Measurements from ENCODE around the gene CIZ1.

The CIZ1 gene

GRCh38 chr9:128203707-128204551 is 12.6 kb upstream of the CIZ1 start:
- peaks cover 0 to 34% (median 22%) of the 10 kb centered on the region in 5 donors for H3K4me1 ChIP-seq (ENCODE audit: control insufficient read depth in 5 of 5, insufficient read depth in 5 of 5, low read length in 5 of 5)
- H3K36me3 ChIP-seq (ENCODE audit: control insufficient read depth in 5 of 5, insufficient read depth in 5 of 5, low read length in 5 of 5): no peaks in the 10 kb centered on the region
- peak overlapping the region; percentile 10 for H3K27ac ChIP-seq (ENCODE audit: low read depth, low read length)
- peak overlapping the region; percentile 41 to 82 (median 73) for H3K4me3 ChIP-seq (ENCODE audit: low read depth in 1 of 5, low read length in 5 of 5)
- no peaks in the 10 kb centered on the region for H3K9me3 ChIP-seq (ENCODE audit: control insufficient read depth in 5 of 5, low read length in 5 of 5)
- peaks cover 22 to 37% (median 27%) of the 10 kb centered on the region in 5 donors for H3K27me3 ChIP-seq (ENCODE audit: control insufficient read depth in 5 of 5, insufficient read depth in 4 of 5, low read length in 5 of 5)
- H3K9ac ChIP-seq (ENCODE audit: low read length in 5 of 5): peak overlapping the region in 3 of 5 donors; percentile 30 to 59 (median 51)

GRCh38 chr9:128203024-128203706 is 11.8 kb upstream of the CIZ1 start, which contains the start of gene DNM1:
Gene DNM1 (plus strand): TSS chr9:128203379. CDS start chr9:128203471, 92 bp downstream.
- no peaks in the 10 kb centered on the region for H3K9me3 ChIP-seq (ENCODE audit: control insufficient read depth in 5 of 5, low read length in 5 of 5)
- H3K36me3 ChIP-seq (ENCODE audit: control insufficient read depth in 5 of 5, insufficient read depth in 5 of 5, low read length in 5 of 5): peaks cover 0 to under 1% (median 0%) of the 10 kb centered on the region in 5 donors
- H3K4me3 ChIP-seq (ENCODE audit: low read depth in 1 of 5, low read length in 5 of 5): peak within 1 kb of the TSS; percentile 50 to 82 (median 73)
- H3K27ac ChIP-seq (ENCODE audit: low read depth, low read length): peak within 1 kb of the TSS; percentile 10
- H3K4me1 ChIP-seq (ENCODE audit: control insufficient read depth in 5 of 5, insufficient read depth in 5 of 5, low read length in 5 of 5): peaks cover 0 to 34% (median 22%) of the 10 kb centered on the region in 5 donors
- H3K27me3 ChIP-seq (ENCODE audit: control insufficient read depth in 5 of 5, insufficient read depth in 4 of 5, low read length in 5 of 5): peaks cover 18 to 32% (median 24%) of the 10 kb centered on the region in 5 donors
- H3K9ac ChIP-seq (ENCODE audit: low read length in 5 of 5): peak within 1 kb of the TSS in 3 of 5 donors; percentile 56 to 59 (median 58)

DNA sequence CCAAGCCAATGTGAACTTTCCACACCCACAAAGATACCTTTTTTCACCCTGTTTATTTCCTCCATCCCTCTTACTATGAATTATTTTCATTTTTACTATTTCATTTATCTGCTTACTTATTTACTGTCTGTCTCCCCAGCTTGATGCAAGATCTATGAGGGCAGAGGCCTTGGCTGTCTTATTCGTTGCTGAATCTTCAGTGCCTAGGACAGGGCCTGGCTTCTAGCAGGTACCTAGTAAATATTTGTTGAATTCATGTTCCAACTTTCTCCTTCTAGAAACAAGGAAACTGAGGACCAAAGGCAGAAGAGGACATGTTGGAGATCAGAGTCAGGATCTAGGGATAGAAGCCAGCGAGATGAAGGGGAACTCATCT is 11.3 kb upstream of the CIZ1 start:
- H3K9ac ChIP-seq (ENCODE audit: low read length in 5 of 5): peak overlapping the region in 2 of 5 donors; percentile 25 to 46
- H3K27me3 ChIP-seq (ENCODE audit: control insufficient read depth in 5 of 5, insufficient read depth in 4 of 5, low read length in 5 of 5): peaks cover 18 to 32% (median 22%) of the 10 kb centered on the region in 5 donors
- peaks cover 0 to 6% (median 0%) of the 10 kb centered on the region in 5 donors for H3K36me3 ChIP-seq (ENCODE audit: control insufficient read depth in 5 of 5, insufficient read depth in 5 of 5, low read length in 5 of 5)
- no peak overlapping the region for H3K27ac ChIP-seq (ENCODE audit: low read depth, low read length)
- peaks cover 0 to 32% (median 21%) of the 10 kb centered on the region in 5 donors for H3K4me1 ChIP-seq (ENCODE audit: control insufficient read depth in 5 of 5, insufficient read depth in 5 of 5, low read length in 5 of 5)
- H3K9me3 ChIP-seq (ENCODE audit: control insufficient read depth in 5 of 5, low read length in 5 of 5): no peaks in the 10 kb centered on the region
- peak overlapping the region; percentile 23 to 82 (median 67) for H3K4me3 ChIP-seq (ENCODE audit: low read depth in 1 of 5, low read length in 5 of 5)

GRCh38 chr9:128201441-128202369 is 10.3 kb upstream of the CIZ1 start:
- H3K27ac ChIP-seq (ENCODE audit: low read depth, low read length): no peak overlapping the region
- H3K27me3 ChIP-seq (ENCODE audit: control insufficient read depth in 5 of 5, insufficient read depth in 4 of 5, low read length in 5 of 5): peaks cover 18 to 30% (median 20%) of the 10 kb centered on the region in 5 donors
- H3K9ac ChIP-seq (ENCODE audit: low read length in 5 of 5): no peak overlapping the region
- H3K4me1 ChIP-seq (ENCODE audit: control insufficient read depth in 5 of 5, insufficient read depth in 5 of 5, low read length in 5 of 5): peaks cover 0 to 30% (median 19%) of the 10 kb centered on the region in 5 donors
- no peak overlapping the region for H3K4me3 ChIP-seq (ENCODE audit: low read depth in 1 of 5, low read length in 5 of 5)
- no peaks in the 10 kb centered on the region for H3K9me3 ChIP-seq (ENCODE audit: control insufficient read depth in 5 of 5, low read length in 5 of 5)
- peaks cover 0 to 7% (median 0%) of the 10 kb centered on the region in 5 donors for H3K36me3 ChIP-seq (ENCODE audit: control insufficient read depth in 5 of 5, insufficient read depth in 5 of 5, low read length in 5 of 5)

DNA sequence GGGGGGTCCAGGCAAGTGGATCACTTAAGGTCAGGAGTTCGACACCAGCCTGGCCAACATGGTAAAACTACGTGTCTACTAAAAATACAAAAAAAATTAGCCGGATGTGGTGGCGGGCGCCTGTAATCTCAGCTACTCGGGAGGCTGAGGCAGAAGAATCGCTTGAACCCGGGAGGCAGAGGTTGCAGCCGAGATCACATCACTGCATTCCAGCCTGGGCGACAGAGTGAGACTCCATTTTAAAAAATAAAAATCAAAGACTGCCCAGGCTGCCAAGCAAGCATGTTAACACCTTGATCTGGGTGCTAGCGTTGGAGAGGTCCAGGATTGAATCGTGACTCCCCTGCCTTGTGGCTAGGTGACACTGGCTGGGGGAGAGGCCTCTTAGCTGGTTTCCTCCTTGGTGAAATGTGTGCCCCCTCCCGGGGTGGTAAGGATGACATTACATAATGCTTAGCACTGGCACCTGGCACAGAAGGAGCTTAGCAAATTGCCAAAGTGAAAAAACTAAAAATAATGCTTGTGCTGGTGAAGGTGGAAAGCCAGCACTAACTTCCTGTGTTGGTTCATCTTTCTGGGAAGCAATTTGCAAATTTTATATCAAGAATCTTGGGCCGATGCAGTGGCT is 2.2 kb upstream of the CIZ1 start:
- Histone ChIP-seq H3K27me3 (ENCODE audit: control insufficient read depth in 5 of 5, insufficient read depth in 4 of 5, low read length in 5 of 5) (no peaks in the 10 kb centered on the region), H3K9ac (ENCODE audit: low read length in 5 of 5) (peak overlapping the region in 2 of 5 donors; percentile 16 to 59), H3K9me3 (ENCODE audit: control insufficient read depth in 5 of 5, low read length in 5 of 5) (no peaks in the 10 kb centered on the region), H3K4me3 (ENCODE audit: low read depth in 1 of 5, low read length in 5 of 5) (peak overlapping the region in 2 of 5 donors; percentile 26 to 92), H3K4me1 (ENCODE audit: control insufficient read depth in 5 of 5, insufficient read depth in 5 of 5, low read length in 5 of 5) (peaks cover 2 to 31% (median 28%) of the 10 kb centered on the region in 5 donors), H3K36me3 (ENCODE audit: control insufficient read depth in 5 of 5, insufficient read depth in 5 of 5, low read length in 5 of 5) (peaks cover 0 to 12% (median 9%) of the 10 kb centered on the region in 5 donors), H3K27ac (ENCODE audit: low read depth, low read length) (peak overlapping the region; percentile 70)

DNA sequence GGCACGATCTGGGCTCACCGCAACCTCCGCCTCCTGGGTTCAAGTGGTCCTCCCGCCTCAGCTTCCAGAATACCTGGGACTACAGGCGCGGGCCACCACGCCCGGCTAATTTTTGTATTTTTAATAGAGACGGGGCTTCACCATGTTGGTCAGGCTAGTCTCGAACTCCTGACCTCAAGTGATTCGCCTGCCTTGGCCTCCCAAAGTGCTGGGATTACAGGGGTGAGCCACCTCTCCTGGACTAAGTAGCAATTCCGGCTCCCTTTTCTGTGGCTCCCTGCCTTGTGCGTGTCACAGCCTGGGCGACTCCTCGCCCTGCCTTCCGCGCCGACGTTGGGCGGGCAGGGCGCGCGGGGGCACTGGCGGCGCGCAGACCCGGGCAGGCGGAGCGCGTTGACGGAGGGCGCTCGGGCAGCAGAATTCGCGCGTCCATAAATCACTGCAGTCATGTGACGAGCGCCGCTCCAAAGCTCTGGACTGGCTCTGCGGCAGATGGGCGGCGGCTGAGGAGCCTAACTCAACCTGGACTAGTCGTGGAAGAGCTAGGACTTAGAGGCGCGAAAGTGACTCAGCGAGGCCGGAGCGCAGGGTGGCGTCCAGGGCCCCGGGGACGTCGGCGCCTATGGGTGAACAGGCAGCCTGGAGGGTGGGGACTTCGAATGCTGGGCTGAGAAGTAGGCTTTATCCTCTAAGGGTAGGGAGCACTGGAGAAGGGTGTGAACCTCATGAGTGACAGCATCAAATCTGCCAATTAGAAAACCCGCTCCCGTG is 1.4 kb upstream of the CIZ1 start:
- Histone ChIP-seq H3K36me3 (ENCODE audit: control insufficient read depth in 5 of 5, insufficient read depth in 5 of 5, low read length in 5 of 5) (peaks cover 0 to 13% (median 9%) of the 10 kb centered on the region in 5 donors), H3K9ac (ENCODE audit: low read length in 5 of 5) (peak overlapping the region in 3 of 5 donors; percentile 16 to 59 (median 37)), H3K27ac (ENCODE audit: low read depth, low read length) (peak overlapping the region; percentile 70), H3K9me3 (ENCODE audit: control insufficient read depth in 5 of 5, low read length in 5 of 5) (no peaks in the 10 kb centered on the region), H3K4me1 (ENCODE audit: control insufficient read depth in 5 of 5, insufficient read depth in 5 of 5, low read length in 5 of 5) (peaks cover 2 to 31% (median 28%) of the 10 kb centered on the region in 5 donors), H3K4me3 (ENCODE audit: low read depth in 1 of 5, low read length in 5 of 5) (peak overlapping the region in 4 of 5 donors; percentile 44 to 92 (median 88)), H3K27me3 (ENCODE audit: control insufficient read depth in 5 of 5, insufficient read depth in 4 of 5, low read length in 5 of 5) (no peaks in the 10 kb centered on the region)

- Histone ChIP-seq H3K36me3 (ENCODE audit: control insufficient read depth in 5 of 5, insufficient read depth in 5 of 5, low read length in 5 of 5) (peaks cover 0 to 27% (median 23%) of the 10 kb centered on the region in 5 donors), H3K27ac (ENCODE audit: low read depth, low read length) (peak overlapping the region; percentile 74), H3K9ac (ENCODE audit: low read length in 5 of 5) (peak overlapping the region; percentile 77 to 98 (median 81)), H3K27me3 (ENCODE audit: control insufficient read depth in 5 of 5, insufficient read depth in 4 of 5, low read length in 5 of 5) (no peaks in the 10 kb centered on the region), H3K4me3 (ENCODE audit: low read depth in 1 of 5, low read length in 5 of 5) (peak overlapping the region; percentile 68 to 99 (median 89)), H3K4me1 (ENCODE audit: control insufficient read depth in 5 of 5, insufficient read depth in 5 of 5, low read length in 5 of 5) (peaks cover 2 to 31% (median 28%) of the 10 kb centered on the region in 5 donors), H3K9me3 (ENCODE audit: control insufficient read depth in 5 of 5, low read length in 5 of 5) (no peaks in the 10 kb centered on the region)
Observed at GRCh38 chr9:128190516-128191405, 611 bp downstream of the CIZ1 start.

DNA sequence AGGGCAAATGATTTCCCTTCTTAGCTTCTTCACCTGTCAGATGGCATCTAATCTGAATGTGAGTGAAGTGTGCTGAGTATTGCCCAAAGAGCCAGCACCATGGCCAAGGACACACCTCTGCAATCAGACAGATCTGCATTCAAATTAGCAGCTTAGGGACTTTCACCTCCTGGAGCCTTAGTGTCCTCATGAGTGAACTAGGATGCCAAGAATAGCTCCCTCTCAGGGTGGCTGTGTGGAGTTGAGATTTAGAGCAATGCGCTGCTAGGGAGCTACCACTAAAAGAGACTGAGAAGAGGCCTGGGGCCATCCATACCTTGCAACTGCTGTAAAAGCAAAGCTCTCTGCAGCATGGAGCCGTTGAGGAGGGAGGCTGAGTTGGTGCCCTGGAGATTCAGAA is 1.4 kb downstream of the CIZ1 start:
- peak overlapping the region in 4 of 5 donors; percentile 77 to 98 (median 89) for H3K9ac ChIP-seq (ENCODE audit: low read length in 5 of 5)
- peaks cover 2 to 31% (median 28%) of the 10 kb centered on the region in 5 donors for H3K4me1 ChIP-seq (ENCODE audit: control insufficient read depth in 5 of 5, insufficient read depth in 5 of 5, low read length in 5 of 5)
- no peaks in the 10 kb centered on the region for H3K27me3 ChIP-seq (ENCODE audit: control insufficient read depth in 5 of 5, insufficient read depth in 4 of 5, low read length in 5 of 5)
- H3K36me3 ChIP-seq (ENCODE audit: control insufficient read depth in 5 of 5, insufficient read depth in 5 of 5, low read length in 5 of 5): peaks cover 0 to 34% (median 30%) of the 10 kb centered on the region in 5 donors
- H3K27ac ChIP-seq (ENCODE audit: low read depth, low read length): no peak overlapping the region
- peak overlapping the region in 2 of 5 donors; percentile 6 to 92 for H3K4me3 ChIP-seq (ENCODE audit: low read depth in 1 of 5, low read length in 5 of 5)
- H3K9me3 ChIP-seq (ENCODE audit: control insufficient read depth in 5 of 5, low read length in 5 of 5): no peaks in the 10 kb centered on the region

Measured in subcutaneous abdominal adipose tissue (tissue), 5 donors.